A673 (cell line): ENCODE data around the gene HS3ST5.

Source experiments
- EZH2 ChIP-seq: fragments of 200-600 bp; sonication (generic); IDR thresholded peaks from 2 replicates; pipeline ENCODE4 v1.6.1; 2017; ENCODE audit warnings: borderline replicate concordance, low read depth, mild to moderate bottlenecking, mixed read lengths, antibody characterized with exemption, low read length; ENCODE audit not compliant: poor library complexity, severe bottlenecking
- TF ChIP-seq, protein P1 (sequence below): fragments of 300-800, 200-600 bp; sonication (generic); conservative IDR thresholded peaks from 2 replicates; pipeline ENCODE4 v1.5.1; 2017; ENCODE audit warnings: low read depth, mild to moderate bottlenecking, antibody characterized with exemption, low read length, moderate library complexity, mixed read lengths

DNA sequence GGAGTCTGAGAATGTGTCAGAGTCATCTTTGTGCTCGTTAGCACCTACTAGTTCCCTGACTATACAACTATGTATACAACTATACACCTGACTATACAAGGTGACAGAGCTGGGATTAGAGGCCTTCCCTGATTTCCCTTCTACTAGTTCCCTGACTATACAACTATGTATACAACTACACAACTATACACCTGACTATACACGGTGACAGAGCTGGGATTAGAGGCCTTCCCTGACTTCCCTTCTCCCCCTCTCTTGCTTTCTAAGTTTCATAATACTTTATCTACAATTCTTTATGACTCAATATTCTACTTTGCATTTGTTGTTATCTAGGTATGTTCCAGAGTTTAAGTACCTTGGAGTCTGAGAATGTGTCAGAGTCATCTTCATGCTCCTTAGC, 68.0 kb downstream of the HS3ST5 start:
- no peak for TF ChIP-seq EZH2
- TF ChIP-seq, protein P1, sequence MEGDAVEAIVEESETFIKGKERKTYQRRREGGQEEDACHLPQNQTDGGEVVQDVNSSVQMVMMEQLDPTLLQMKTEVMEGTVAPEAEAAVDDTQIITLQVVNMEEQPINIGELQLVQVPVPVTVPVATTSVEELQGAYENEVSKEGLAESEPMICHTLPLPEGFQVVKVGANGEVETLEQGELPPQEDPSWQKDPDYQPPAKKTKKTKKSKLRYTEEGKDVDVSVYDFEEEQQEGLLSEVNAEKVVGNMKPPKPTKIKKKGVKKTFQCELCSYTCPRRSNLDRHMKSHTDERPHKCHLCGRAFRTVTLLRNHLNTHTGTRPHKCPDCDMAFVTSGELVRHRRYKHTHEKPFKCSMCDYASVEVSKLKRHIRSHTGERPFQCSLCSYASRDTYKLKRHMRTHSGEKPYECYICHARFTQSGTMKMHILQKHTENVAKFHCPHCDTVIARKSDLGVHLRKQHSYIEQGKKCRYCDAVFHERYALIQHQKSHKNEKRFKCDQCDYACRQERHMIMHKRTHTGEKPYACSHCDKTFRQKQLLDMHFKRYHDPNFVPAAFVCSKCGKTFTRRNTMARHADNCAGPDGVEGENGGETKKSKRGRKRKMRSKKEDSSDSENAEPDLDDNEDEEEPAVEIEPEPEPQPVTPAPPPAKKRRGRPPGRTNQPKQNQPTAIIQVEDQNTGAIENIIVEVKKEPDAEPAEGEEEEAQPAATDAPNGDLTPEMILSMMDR, result no peak
